Activated B cell treated with CpG ODN at 0.5 μM for 24 hours (primary cell): ENCODE measurements around the gene NKX6-2. TPM values are rescaled to one million over a fixed set of nuclear protein-coding genes. Genes with fewer than 3 reads are reported as not detected.

Experiments
- ATAC-seq: fragments of 200-7000 bp; cut with Tn5 transposase; one replicate; pipeline ENCODE4 v1.10.0; 2021; ENCODE audit warnings: low read depth, mild to moderate bottlenecking, moderate library complexity
- CTCF ChIA-PET: fragments of 350-600 bp; sonication (Branson Sonifier 250); formaldehyde crosslinking; loops from one replicate; lab custom pipeline; 2021; ENCODE audit warnings: antibody characterized with exemption; lab: Charles Lee
- POLR2A ChIA-PET: fragments of 350-600 bp; sonication (Branson Sonifier 250); formaldehyde crosslinking; loops from one replicate; lab custom pipeline; 2021; ENCODE audit warnings: antibody characterized with exemption; lab: Charles Lee
- DNase-seq: peaks from one replicate; pipeline ENCODE4 v3.0.0; 2022
- H3K27ac Mint-ChIP-seq: one replicate; pipeline ENCODE4 v1.8.0; 2020; ENCODE audit warnings: mixed read lengths
- H3K27me3 Mint-ChIP-seq: one replicate; pipeline ENCODE4 v1.8.0; 2021; ENCODE audit warnings: mixed read lengths
- H3K36me3 Mint-ChIP-seq: one replicate; pipeline ENCODE4 v1.8.0; 2021; ENCODE audit warnings: low read depth, mixed read lengths
- H3K4me1 Mint-ChIP-seq: one replicate; pipeline ENCODE4 v1.8.0; 2021; ENCODE audit warnings: mixed read lengths
- H3K4me3 Mint-ChIP-seq: one replicate; pipeline ENCODE4 v1.8.0; 2020; ENCODE audit warnings: mild to moderate bottlenecking, mixed read lengths
- H3K9me3 Mint-ChIP-seq: one replicate; pipeline ENCODE4 v1.8.0; 2020; ENCODE audit warnings: mixed read lengths
- CTCF ChIP-seq: fragments of 200-600 bp; IDR thresholded peaks from one replicate; pipeline ENCODE4 v1.8.0; 2022; ENCODE audit warnings: antibody characterized with exemption, mild to moderate bottlenecking
- intact Hi-C: fragments of 100-400 bp; cut with micrococcal nuclease; formaldehyde crosslinking; loops from one replicate; pipeline ENCODE4 v1.15.1; 2024
- total RNA-seq: library from RNA; stranded (reverse); gene quantifications from 2 replicates; pipeline ENCODE4 v1.2.3, GENCODE V29; 2022

The NKX6-2 gene
- total RNA-seq, 1 donor from 2014 or later = not detected

- DNase-seq (no peak), ATAC-seq (no peak)
- ChIA-PET POLR2A (no interaction called here), CTCF (no interaction called here)
- no peak overlapping the region for H3K27ac Mint-ChIP-seq
- no peaks in the 10 kb centered on the region for H3K4me1 Mint-ChIP-seq
- no peaks in the 10 kb centered on the region for H3K27me3 Mint-ChIP-seq
- no peaks in the 10 kb centered on the region for H3K36me3 Mint-ChIP-seq
- TF ChIP-seq CTCF = no peak
- intact Hi-C loops = no loop called here
- no peak overlapping the region for H3K4me3 Mint-ChIP-seq
- H3K9me3 Mint-ChIP-seq = peaks cover 2% of the 10 kb centered on the region
Measured at GRCh38 chr10:132804785-132805426, 19.0 kb upstream of the NKX6-2 start.

- CTCF ChIA-PET = no interaction called here
Measured at GRCh38 chr10:132804287-132804686, 18.3 kb upstream of the NKX6-2 start.

GRCh38 chr10:132803416-132804210 is 17.7 kb upstream of the NKX6-2 start:
- no peak for TF ChIP-seq CTCF
- no peak for DNase-seq
- H3K9me3 Mint-ChIP-seq = peaks cover 2% of the 10 kb centered on the region
- POLR2A ChIA-PET = no interaction called here
- H3K27me3 Mint-ChIP-seq = no peaks in the 10 kb centered on the region
- H3K36me3 Mint-ChIP-seq = no peaks in the 10 kb centered on the region
- no peaks in the 10 kb centered on the region for H3K4me1 Mint-ChIP-seq
- CTCF ChIA-PET = no interaction called here
- H3K27ac Mint-ChIP-seq = no peak overlapping the region
- no peak overlapping the region for H3K4me3 Mint-ChIP-seq
- ATAC-seq = no peak
- intact Hi-C loops = no loop called here

More at GRCh38 chr10:132804287-132804686, 18.3 kb upstream of the NKX6-2 start:
- Mint-ChIP-seq H3K9me3 (peaks cover 2% of the 10 kb centered on the region), H3K4me3 (no peak overlapping the region), H3K36me3 (no peaks in the 10 kb centered on the region), H3K4me1 (no peaks in the 10 kb centered on the region), H3K27ac (no peak overlapping the region), H3K27me3 (no peaks in the 10 kb centered on the region)
- no peak for TF ChIP-seq CTCF
- no peak for DNase-seq
- ATAC-seq = no peak
- intact Hi-C loops = no loop called here
- POLR2A ChIA-PET = no interaction called here

- intact Hi-C loops = no loop called here
- no peaks in the 10 kb centered on the region for H3K36me3 Mint-ChIP-seq
- no peak for DNase-seq
- POLR2A ChIA-PET = no interaction called here
- H3K9me3 Mint-ChIP-seq = peaks cover 2% of the 10 kb centered on the region
- CTCF ChIA-PET = no interaction called here
- H3K4me3 Mint-ChIP-seq = no peak overlapping the region
- no peak overlapping the region for H3K27ac Mint-ChIP-seq
- no peaks in the 10 kb centered on the region for H3K4me1 Mint-ChIP-seq
- no peak for ATAC-seq
- H3K27me3 Mint-ChIP-seq = no peaks in the 10 kb centered on the region
- no peak for TF ChIP-seq CTCF
Measured at GRCh38 chr10:132802694-132803320, 16.9 kb upstream of the NKX6-2 start.

- H3K27ac Mint-ChIP-seq = no peak overlapping the region
- POLR2A ChIA-PET = no interaction called here
Measured at GRCh38 chr10:132802048-132802447, 16.1 kb upstream of the NKX6-2 start.

More at GRCh38 chr10:132802048-132802447, 16.1 kb upstream of the NKX6-2 start:
- no peak for DNase-seq
- no peaks in the 10 kb centered on the region for H3K4me1 Mint-ChIP-seq
- no peak for ATAC-seq
- intact Hi-C loops = no loop called here
- H3K27me3 Mint-ChIP-seq = no peaks in the 10 kb centered on the region
- H3K36me3 Mint-ChIP-seq = no peaks in the 10 kb centered on the region
- H3K9me3 Mint-ChIP-seq = peaks cover 2% of the 10 kb centered on the region
- no peak overlapping the region for H3K4me3 Mint-ChIP-seq
- TF ChIP-seq CTCF = no peak
- CTCF ChIA-PET = no interaction called here
